ENCODE results near the gene PPP1R9B.

PPP1R9B gene

GRCh38 chr17:50141026-50141744, 9.3 kb downstream of the PPP1R9B start:
- DNase-seq (ENCODE audit: low read depth): no peak

- peak; percentile 68 for DNase-seq (ENCODE audit: low read depth)
Observed at GRCh38 chr17:50139950-50140885, 10.3 kb downstream of the PPP1R9B start.

GRCh38 chr17:50139185-50139783, 11.2 kb downstream of the PPP1R9B start:
- DNase-seq (ENCODE audit: low read depth): no peak

GRCh38 chr17:50137042-50137441, 13.4 kb downstream of the PPP1R9B start:
- DNase-seq (ENCODE audit: low read depth): no peak

GRCh38 chr17:50136096-50136687, 14.3 kb downstream of the PPP1R9B start:
- DNase-seq (ENCODE audit: low read depth): no peak

DNA sequence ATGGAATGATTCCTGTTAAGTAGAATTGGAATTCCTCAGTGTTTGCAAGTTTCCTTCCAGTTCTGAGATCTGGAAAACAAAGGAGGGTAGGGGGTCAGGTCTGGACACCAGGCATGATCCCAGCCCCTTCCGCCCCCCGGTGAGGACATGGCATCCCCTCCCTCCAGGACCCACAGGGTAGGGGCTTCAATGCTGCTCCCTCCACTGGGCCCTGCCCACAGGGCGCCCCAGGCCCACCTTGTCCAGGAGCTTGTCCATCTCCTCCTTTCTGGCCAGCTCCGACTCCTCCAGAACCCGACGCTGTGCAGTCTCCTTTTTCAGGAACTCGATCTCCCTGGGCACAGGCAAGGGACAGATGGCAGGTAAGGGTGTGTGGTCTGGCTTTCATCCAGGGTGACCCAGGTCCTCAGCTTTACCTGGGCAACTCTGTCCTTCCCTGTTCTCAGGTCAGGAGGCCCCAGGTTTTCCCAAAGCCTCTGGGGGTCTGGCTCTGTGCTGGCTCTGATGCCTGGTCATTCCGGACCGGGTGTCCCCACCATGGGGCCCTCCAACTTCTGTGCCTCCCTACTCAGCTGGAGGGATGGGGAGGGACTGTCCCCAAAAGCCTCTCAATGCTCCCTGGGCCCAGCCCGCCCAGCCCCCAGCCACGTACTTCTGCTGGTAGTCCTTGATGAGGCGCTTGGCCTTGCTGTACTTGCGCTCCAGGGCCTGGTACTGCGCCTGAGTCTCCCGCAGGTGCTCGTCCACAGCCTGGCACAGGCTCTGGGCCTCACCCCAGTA, 15.0 kb downstream of the PPP1R9B start:
- DNase-seq (ENCODE audit: low read depth): no peak

DNA sequence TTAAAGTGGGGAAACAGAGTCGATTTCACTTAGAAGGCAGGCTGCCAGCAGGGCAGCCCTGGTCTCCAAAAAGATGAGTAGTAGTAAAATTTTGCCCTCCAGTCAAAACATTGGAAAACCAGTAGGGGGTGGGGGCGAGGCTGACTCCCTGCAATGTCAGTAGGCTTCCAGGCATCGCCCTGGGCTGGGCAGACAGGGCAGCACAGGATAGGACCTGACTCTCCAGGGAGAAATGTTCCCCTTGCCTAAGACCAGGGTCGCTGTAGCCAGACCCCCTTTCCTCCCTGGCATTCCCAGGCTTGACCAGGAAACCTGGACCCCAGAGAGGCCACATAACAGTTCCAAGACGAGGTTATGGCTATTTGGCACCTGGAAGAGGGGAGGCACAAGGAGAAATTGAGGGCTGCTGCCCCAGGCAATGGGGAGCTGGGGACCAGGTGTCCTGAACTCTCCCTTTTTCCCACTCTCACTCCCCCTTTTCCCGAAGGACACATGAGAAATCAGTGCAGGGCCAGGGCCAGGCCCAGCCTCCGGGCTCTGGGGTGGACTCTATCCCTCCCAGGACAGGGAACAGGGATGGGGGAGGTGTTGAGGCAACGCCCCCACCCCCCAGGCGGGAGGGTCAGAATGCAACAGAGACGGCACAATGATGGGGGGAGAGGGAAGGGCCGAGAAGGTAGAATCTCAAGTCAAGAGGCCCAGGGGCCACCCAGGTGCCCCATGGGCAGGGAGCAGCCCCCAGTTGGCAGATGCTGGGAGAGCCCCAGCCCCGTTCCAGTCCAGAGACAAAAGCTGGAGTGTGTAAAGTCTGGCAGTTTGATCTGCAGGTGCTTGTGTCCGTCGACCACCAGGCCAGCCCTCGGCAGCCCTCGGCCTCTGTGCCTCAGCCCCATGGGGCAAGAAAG, 16.0 kb downstream of the PPP1R9B start:
- DNase-seq (ENCODE audit: low read depth): no peak

GRCh38 chr17:50133769-50134099, 16.7 kb downstream of the PPP1R9B start:
- DNase-seq (ENCODE audit: low read depth): no peak

GRCh38 chr17:50133028-50133768, 17.3 kb downstream of the PPP1R9B start:
- DNase-seq (ENCODE audit: low read depth): no peak

- no peak for DNase-seq (ENCODE audit: low read depth)
Observed at GRCh38 chr17:50132104-50132794, 18.2 kb downstream of the PPP1R9B start.

DNA sequence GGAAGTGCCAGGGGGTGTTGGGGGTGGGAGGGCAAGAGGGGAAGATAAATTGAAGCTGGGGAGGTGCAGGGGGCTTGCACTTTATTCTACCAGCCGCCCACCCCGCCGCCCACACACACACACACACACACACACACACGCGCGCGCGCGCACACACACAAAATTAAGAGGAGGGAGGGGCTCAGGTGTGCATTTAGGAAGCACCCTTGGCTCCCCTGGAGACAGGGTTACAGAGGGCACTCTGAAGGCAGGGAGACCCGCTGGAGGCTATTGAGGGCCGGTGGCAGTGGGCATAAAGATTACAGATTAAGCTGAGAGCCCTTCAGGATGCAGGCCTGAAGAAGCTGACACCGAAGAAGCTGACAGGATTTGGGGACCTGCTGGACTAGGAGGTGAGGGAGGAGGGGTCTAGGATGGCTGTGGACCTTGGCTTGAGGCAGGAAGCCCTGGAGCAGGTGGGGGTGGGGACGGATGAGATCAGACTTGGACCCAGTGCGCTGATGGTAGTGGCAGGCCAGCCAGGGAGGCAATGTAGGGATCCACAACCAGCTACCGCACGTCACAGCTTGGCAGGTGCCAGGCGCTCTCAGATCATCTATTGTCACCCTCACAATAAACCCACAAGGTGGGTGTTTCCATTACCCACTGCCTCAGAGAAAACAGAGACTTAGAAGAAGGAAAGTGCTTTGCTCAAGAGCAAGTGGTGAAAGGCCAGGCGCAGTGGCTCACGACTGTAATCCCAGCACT, 19.7 kb downstream of the PPP1R9B start:
- no peak for DNase-seq (ENCODE audit: low read depth)

DNA sequence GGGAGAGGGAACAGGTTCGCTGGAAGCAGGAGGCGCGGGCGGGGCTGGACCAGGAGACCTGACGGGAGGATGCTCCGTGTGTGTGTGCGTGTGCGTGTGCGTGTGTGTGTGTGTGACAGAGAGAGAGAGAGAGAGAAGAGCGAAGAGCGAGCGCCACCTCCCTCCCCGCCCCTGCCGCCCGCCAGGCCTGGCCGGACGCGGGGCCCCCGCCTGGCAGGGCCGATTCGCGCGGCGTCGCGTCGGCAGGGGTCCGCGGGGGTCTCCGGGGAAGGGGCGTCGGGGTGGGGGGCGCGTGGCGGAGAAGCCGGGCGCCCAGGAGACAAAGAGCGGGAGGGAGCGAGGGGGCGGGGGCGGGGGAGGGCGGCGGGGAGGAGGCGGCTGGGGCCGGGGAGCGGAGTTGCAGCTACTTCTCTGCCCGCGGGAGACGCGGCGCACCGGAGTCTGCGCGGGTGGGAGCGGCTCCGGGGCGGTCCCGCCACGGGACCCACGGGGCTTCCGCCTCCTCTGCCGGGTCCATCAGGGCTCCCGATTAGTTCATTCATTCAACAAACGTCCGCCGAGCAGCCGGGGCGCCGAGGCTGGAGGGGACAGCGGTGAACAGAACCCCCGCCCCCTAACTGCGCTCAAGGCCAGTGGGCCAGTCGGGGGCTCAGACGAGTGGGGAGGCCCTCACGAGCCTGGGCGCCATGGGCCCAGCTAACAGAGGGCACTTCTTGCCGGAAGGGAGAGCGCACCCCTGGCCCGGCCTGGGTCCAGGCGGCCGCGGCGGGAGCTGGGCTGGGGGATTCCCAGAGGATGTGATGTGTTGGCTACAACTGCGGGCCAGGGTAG, 20.5 kb downstream of the PPP1R9B start, which contains the start of gene SAMD14:
TSS of gene SAMD14 (minus strand) at position 433 of the 831 bp plus-strand sequence. CDS start 5,201 bp downstream, outside the sequence.
- no peak for DNase-seq (ENCODE audit: low read depth)

DNA sequence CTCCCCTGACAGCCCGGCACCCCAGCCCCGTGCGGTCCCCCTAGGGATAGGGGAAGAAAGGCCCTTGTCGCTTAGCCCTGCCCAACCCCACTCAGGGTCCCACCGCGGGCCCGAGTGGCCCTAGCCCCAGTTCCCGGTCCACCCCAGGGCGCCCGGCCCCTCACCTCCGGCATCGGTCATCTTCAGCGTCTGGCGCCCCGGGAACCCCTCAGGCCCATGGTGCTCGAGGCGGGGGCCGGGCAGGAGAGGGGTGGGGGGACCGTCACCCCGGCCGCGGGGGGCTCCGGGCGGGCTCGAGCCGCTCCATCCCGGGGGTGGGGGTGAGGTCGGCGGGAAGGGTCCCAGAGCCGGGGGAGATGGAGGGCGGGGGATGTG, 21.1 kb downstream of the PPP1R9B start:
- DNase-seq (ENCODE audit: low read depth): no peak

- DNase-seq (ENCODE audit: low read depth): no peak
Observed at GRCh38 chr17:50128441-50129352, 21.8 kb downstream of the PPP1R9B start.

- DNase-seq (ENCODE audit: low read depth): no peak
Observed at GRCh38 chr17:50127697-50128361, 22.6 kb downstream of the PPP1R9B start.

- no peak for DNase-seq (ENCODE audit: low read depth)
Observed at GRCh38 chr17:50125420-50125997, 25.0 kb downstream of the PPP1R9B start.
